Measurements from ENCODE around the gene NBPF1.
"Not testable (repeated sequence)": the region's sequence is repeated elsewhere in the genome, so short reads cannot be mapped to it uniquely, and the experiment has no call there.

NBPF1 gene

DNA sequence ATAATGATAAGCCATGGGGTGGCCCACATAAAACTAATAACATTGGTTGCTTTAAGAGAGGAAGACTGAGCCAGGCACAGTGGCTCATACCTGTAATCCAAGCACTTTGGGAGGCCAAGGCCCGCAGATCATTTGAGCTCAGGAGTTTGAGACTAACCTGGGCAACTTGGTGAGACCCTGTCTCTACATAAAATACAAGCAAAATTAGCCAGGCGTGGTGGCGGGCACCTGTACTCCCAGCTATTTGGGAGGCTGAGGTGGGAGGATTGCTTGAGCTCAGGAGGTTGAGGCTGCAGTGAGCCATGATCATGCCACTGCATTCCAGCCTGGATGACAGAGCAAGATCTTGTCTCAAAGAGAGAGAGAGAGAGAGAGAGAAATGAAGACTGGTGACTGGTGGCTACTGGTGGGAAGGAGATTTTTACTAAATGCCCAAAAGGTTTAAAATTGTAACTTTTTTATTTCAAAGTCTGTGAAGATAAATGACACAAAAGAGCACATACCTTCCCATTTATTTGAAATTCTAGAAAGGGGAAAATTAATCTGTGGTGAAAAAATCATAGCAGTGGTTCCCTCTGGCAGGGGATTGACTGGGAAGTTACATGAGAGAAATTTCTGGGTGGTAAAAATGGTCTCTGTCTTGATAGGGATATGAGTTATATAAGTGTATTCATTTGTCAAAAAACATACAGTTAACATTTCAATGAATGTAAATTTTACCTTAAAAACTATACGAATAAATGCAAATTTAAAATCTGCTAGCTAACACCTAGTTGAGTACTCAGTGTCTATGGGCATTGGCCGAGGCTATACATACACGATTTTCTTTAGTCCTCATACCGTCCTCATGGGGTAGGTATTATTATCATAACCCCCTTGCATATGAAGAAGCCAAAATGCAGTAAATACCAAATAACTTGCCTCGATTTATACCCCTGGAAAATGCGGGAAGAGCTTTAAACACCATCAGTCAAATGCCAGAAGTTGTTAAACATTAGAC, 2.2 kb upstream of the NBPF1 start:
- DNase-seq, result peak; percentile 15

GRCh38 chr1:16614361-16615252, 1.2 kb upstream of the NBPF1 start:
- H3K27me3 ChIP-seq (ENCODE audit: insufficient read depth, low read depth, severe bottlenecking), result no peaks in the 10 kb centered on the region
- H3K4me3 ChIP-seq (ENCODE audit: low read depth, low read length), result no peak overlapping the region
- H3K36me3 ChIP-seq, result peaks cover 8% of the 10 kb centered on the region
- no peak overlapping the region for H3K27ac ChIP-seq
- TF ChIP-seq, protein P1, sequence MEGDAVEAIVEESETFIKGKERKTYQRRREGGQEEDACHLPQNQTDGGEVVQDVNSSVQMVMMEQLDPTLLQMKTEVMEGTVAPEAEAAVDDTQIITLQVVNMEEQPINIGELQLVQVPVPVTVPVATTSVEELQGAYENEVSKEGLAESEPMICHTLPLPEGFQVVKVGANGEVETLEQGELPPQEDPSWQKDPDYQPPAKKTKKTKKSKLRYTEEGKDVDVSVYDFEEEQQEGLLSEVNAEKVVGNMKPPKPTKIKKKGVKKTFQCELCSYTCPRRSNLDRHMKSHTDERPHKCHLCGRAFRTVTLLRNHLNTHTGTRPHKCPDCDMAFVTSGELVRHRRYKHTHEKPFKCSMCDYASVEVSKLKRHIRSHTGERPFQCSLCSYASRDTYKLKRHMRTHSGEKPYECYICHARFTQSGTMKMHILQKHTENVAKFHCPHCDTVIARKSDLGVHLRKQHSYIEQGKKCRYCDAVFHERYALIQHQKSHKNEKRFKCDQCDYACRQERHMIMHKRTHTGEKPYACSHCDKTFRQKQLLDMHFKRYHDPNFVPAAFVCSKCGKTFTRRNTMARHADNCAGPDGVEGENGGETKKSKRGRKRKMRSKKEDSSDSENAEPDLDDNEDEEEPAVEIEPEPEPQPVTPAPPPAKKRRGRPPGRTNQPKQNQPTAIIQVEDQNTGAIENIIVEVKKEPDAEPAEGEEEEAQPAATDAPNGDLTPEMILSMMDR (IDR thresholded peaks at IDR 0.05; ENCODE audit: low read depth, low read length), result no peak
- no peaks in the 10 kb centered on the region for H3K9me3 ChIP-seq (ENCODE audit: severe bottlenecking)
- peak; percentile 28 for DNase-seq

More for the DNA sequence above, 2.2 kb upstream of the NBPF1 start:
- no peaks in the 10 kb centered on the region for H3K9me3 ChIP-seq (ENCODE audit: severe bottlenecking)
- H3K27ac ChIP-seq, result no peak overlapping the region
- no peaks in the 10 kb centered on the region for H3K27me3 ChIP-seq (ENCODE audit: insufficient read depth, low read depth, severe bottlenecking)
- no peak overlapping the region for H3K4me3 ChIP-seq (ENCODE audit: low read depth, low read length)
- peaks cover 8% of the 10 kb centered on the region for H3K36me3 ChIP-seq
- TF ChIP-seq, protein P1 (IDR thresholded peaks at IDR 0.05; ENCODE audit: low read depth, low read length), result no peak

DNA sequence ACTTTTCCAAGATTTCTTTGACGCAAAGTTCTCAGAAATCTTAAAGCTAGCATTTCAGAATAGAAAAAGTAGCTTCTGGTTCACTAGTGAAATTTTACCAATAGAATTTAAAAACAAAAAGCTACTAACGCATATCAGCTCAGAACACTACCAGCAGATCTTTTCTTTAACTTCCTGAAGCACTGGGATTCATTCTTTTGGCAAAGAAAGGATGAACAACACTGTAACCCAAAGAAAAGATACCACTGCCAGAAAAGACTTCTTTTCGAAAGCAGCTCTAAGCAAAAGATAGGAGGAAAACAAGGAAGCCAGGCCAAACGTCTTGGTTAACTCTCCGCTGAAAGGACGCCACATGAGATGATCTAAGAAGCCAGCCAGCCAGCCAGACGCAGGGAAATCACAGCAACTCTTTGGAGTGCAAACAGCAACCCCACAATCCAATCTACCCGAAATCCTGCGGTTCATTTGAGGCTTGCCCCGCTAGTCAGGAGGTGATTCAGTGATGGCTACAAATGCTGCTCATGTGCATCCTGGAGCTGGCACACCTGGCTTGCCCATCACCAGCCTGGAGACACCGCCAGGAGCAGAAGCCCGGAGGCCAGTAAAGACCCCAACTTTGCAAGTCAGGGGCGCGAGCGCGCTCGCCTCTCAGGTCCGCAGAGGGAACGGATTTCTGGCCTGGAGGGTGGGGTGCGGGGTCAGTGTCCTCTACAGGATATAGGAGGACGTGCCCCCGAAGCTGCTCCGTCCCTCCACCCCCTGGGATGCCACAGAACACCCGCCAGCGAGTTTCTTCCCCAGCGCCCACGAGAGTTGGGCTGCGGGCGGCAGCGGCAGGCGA, 812 bp downstream of the NBPF1 start:
- Histone ChIP-seq H3K4me3 (ENCODE audit: low read depth, low read length) (peak overlapping the region; percentile 62), H3K27me3 (ENCODE audit: insufficient read depth, low read depth, severe bottlenecking) (no peaks in the 10 kb centered on the region), H3K9me3 (ENCODE audit: severe bottlenecking) (no peaks in the 10 kb centered on the region), H3K36me3 (no peaks in the 10 kb centered on the region; the same call in none of the 2 replicates), H3K27ac (no peak overlapping the region)
- TF ChIP-seq, protein P1 (IDR thresholded peaks at IDR 0.05; ENCODE audit: low read depth, low read length), result no peak
- peak; percentile 53 for DNase-seq

DNA sequence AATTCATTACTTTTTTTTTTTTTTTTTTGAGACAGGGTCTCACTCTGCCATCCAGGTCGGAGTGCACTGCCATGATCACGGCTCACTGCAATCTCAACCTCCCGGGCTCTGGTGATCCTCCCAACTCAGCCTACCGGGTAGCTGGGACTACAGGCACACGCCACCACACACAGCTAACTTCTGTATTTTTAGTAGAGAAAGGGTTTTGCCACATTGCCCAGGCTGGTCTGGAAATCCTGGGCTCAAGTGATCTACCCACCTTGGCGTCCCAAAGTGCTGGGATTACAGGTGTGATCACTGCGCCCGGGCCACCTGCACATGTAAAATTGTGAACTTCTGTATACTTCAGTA, 1.4 kb downstream of the NBPF1 start:
- H3K4me3 ChIP-seq (ENCODE audit: low read depth, low read length), result peak overlapping the region; percentile 62
- DNase-seq; H3K9me3 ChIP-seq (ENCODE audit: severe bottlenecking); H3K36me3 ChIP-seq; H3K27ac ChIP-seq; H3K27me3 ChIP-seq (ENCODE audit: insufficient read depth, low read depth, severe bottlenecking): not testable (repeated sequence)

DNA sequence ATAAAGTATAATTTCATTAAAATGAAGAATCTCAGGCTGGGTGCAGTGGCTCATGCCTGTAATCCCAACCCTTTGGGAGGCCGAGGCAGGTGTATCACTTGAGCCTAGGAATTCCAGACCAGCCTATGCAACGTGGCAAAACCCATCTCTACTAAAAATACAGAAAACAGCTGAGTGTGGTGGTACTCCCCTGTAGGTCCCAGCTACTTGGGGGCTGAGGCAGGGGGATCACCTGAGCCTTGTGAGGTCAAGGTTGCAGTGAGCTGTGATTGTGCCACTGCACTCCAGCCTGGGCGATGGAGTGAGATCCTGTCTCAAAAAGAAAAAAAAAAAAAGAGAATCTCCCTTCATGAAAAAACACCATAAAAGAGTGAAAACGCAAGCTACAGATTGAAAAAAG, 2.2 kb downstream of the NBPF1 start:
- not testable (repeated sequence) for H3K36me3 ChIP-seq; DNase-seq; H3K27ac ChIP-seq; H3K9me3 ChIP-seq (ENCODE audit: severe bottlenecking); H3K4me3 ChIP-seq (ENCODE audit: low read depth, low read length); H3K27me3 ChIP-seq (ENCODE audit: insufficient read depth, low read depth, severe bottlenecking)

- DNase-seq; H3K27ac ChIP-seq; H3K4me3 ChIP-seq (ENCODE audit: low read depth, low read length); H3K9me3 ChIP-seq (ENCODE audit: severe bottlenecking); H3K27me3 ChIP-seq (ENCODE audit: insufficient read depth, low read depth, severe bottlenecking): not testable (repeated sequence)
- H3K36me3 ChIP-seq, result peaks cover 11% of the 10 kb centered on the region
Observed at GRCh38 chr1:16610553-16610952, 2.8 kb downstream of the NBPF1 start.

DNA sequence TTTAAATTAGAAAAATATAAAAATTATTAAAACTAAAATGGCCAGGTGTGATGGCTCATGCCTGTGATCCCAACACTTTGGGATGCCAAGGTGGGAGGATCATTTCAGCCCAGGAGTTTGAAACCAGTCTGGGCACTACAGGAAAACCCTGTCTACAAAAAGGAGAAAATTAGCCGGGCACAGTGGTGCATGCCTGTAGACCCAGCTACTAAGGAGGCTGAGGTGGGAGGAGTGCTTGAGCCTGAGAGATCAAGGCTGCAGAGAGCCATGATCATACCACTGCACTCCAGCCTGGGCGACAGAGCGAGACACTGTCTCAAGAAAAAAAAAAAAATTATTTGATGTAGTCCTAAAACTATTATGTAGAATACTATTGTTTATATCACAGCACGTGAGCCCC, 3.6 kb downstream of the NBPF1 start:
- not testable (repeated sequence) for H3K4me3 ChIP-seq (ENCODE audit: low read depth, low read length); H3K27me3 ChIP-seq (ENCODE audit: insufficient read depth, low read depth, severe bottlenecking); H3K27ac ChIP-seq; H3K9me3 ChIP-seq (ENCODE audit: severe bottlenecking); DNase-seq
- peaks cover 17% of the 10 kb centered on the region for H3K36me3 ChIP-seq
